ENCODE results near the gene PEAK1.

Gene PEAK1

GRCh38 chr15:77130315-77130930 is 289.5 kb downstream of the PEAK1 start:
- DNase-seq (ENCODE audit: low read depth): no peak

- no peak for DNase-seq (ENCODE audit: low read depth)
Observed at GRCh38 chr15:77127626-77128025, 292.3 kb downstream of the PEAK1 start.

- DNase-seq (ENCODE audit: low read depth): no peak
Observed at GRCh38 chr15:77126529-77127326, 293.2 kb downstream of the PEAK1 start.

GRCh38 chr15:77123854-77124253 is 296.1 kb downstream of the PEAK1 start:
- DNase-seq (ENCODE audit: low read depth): no peak

- DNase-seq (ENCODE audit: low read depth): no peak
Observed at GRCh38 chr15:77122576-77122975, 297.3 kb downstream of the PEAK1 start.

GRCh38 chr15:77121599-77121998 is 298.3 kb downstream of the PEAK1 start:
- no peak for DNase-seq (ENCODE audit: low read depth)

GRCh38 chr15:77120576-77120975 is 299.3 kb downstream of the PEAK1 start:
- DNase-seq (ENCODE audit: low read depth): no peak

- no peak for DNase-seq (ENCODE audit: low read depth)
Observed at GRCh38 chr15:77119446-77119845, 300.5 kb downstream of the PEAK1 start.

GRCh38 chr15:77118882-77119321 is 301.0 kb downstream of the PEAK1 start:
- DNase-seq (ENCODE audit: low read depth): peak; percentile 11

GRCh38 chr15:77115179-77115578 is 304.7 kb downstream of the PEAK1 start:
- DNase-seq (ENCODE audit: low read depth): no peak

GRCh38 chr15:77112838-77113504 is 306.9 kb downstream of the PEAK1 start:
- no peak for DNase-seq (ENCODE audit: low read depth)

GRCh38 chr15:77111789-77112188 is 308.1 kb downstream of the PEAK1 start:
- no peak for DNase-seq (ENCODE audit: low read depth)

- peak; percentile 19 for DNase-seq (ENCODE audit: low read depth)
Observed at GRCh38 chr15:77107531-77108355, 312.2 kb downstream of the PEAK1 start.

GRCh38 chr15:77107068-77107467 is 312.8 kb downstream of the PEAK1 start:
- no peak for DNase-seq (ENCODE audit: low read depth)

GRCh38 chr15:77104155-77104554 is 315.7 kb downstream of the PEAK1 start:
- no peak for DNase-seq (ENCODE audit: low read depth)

- DNase-seq (ENCODE audit: low read depth): no peak
Observed at GRCh38 chr15:77099741-77100463, 320.0 kb downstream of the PEAK1 start.

GRCh38 chr15:77098572-77098971 is 321.3 kb downstream of the PEAK1 start:
- no peak for DNase-seq (ENCODE audit: low read depth)

- DNase-seq (ENCODE audit: low read depth): no peak
Observed at GRCh38 chr15:77097921-77098320, 322.0 kb downstream of the PEAK1 start.

GRCh38 chr15:77097248-77097721 is 322.6 kb downstream of the PEAK1 start:
- DNase-seq (ENCODE audit: low read depth): no peak

GRCh38 chr15:77096541-77096940 is 323.4 kb downstream of the PEAK1 start:
- no peak for DNase-seq (ENCODE audit: low read depth)

GRCh38 chr15:77096138-77096537 is 323.8 kb downstream of the PEAK1 start:
- DNase-seq (ENCODE audit: low read depth): no peak
